Middle frontal gyrus (tissue), 1 donor: ENCODE data around the gene SRL.

Experiments
- DNase-seq: peaks from one replicate; pipeline ENCODE4 v3.0.0-alpha.2; 2015; ENCODE audit warnings: low spot score; ENCODE audit errors: extremely low spot score

SRL gene

GRCh38 chr16:4241928-4242283 lies at the start of gene SRL:
Gene SRL, minus strand, starts transcription at chr16:4242080. Its CDS starts 13 bp downstream, at chr16:4242067.
- no peak for DNase-seq

GRCh38 chr16:4290236-4290830 lies 48.5 kb upstream of the SRL start:
- no peak for DNase-seq

- no peak for DNase-seq
Observed at GRCh38 chr16:4288148-4288921, 46.5 kb upstream of the SRL start.

GRCh38 chr16:4285167-4285566 lies 43.3 kb upstream of the SRL start:
- no peak for DNase-seq

GRCh38 chr16:4283939-4284338 lies 42.1 kb upstream of the SRL start:
- DNase-seq: no peak

GRCh38 chr16:4283441-4283840 lies 41.6 kb upstream of the SRL start:
- DNase-seq: no peak

- DNase-seq: no peak
Observed at GRCh38 chr16:4280625-4281024, 38.7 kb upstream of the SRL start.

GRCh38 chr16:4277987-4278513 lies 36.2 kb upstream of the SRL start:
- no peak for DNase-seq

GRCh38 chr16:4275861-4276260 lies 34.0 kb upstream of the SRL start:
- no peak for DNase-seq

GRCh38 chr16:4273858-4274311 lies 32.0 kb upstream of the SRL start:
- DNase-seq: no peak

- DNase-seq: no peak
Observed at GRCh38 chr16:4272114-4272956, 30.5 kb upstream of the SRL start.

GRCh38 chr16:4271176-4272113 lies 29.6 kb upstream of the SRL start:
- DNase-seq: peak; percentile 81

GRCh38 chr16:4270595-4270994 lies 28.7 kb upstream of the SRL start:
- no peak for DNase-seq

- no peak for DNase-seq
Observed at GRCh38 chr16:4270091-4270490, 28.2 kb upstream of the SRL start.

GRCh38 chr16:4266372-4266771 lies 24.5 kb upstream of the SRL start:
- no peak for DNase-seq

GRCh38 chr16:4265676-4266075 lies 23.8 kb upstream of the SRL start:
- DNase-seq: no peak

- no peak for DNase-seq
Observed at GRCh38 chr16:4264546-4264945, 22.7 kb upstream of the SRL start.

- no peak for DNase-seq
Observed at GRCh38 chr16:4263504-4264436, 21.9 kb upstream of the SRL start.

GRCh38 chr16:4262303-4262835 lies 20.5 kb upstream of the SRL start:
- DNase-seq: no peak
